Stimulated activated CD8-positive, alpha-beta memory T cell treated with anti-CD3 and anti-CD28 coated beads, Interleukin-2, amount 100 ng/mL, for 48 hours (primary cell): ENCODE measurements around the gene DDO.

Experiments
- DNase-seq, 2 donors: peaks; one replicate each; pipeline ENCODE4 v3.0.0-alpha.2; 2020; ENCODE audit warnings: low read depth in 2 of 2

Gene DDO, protein sequence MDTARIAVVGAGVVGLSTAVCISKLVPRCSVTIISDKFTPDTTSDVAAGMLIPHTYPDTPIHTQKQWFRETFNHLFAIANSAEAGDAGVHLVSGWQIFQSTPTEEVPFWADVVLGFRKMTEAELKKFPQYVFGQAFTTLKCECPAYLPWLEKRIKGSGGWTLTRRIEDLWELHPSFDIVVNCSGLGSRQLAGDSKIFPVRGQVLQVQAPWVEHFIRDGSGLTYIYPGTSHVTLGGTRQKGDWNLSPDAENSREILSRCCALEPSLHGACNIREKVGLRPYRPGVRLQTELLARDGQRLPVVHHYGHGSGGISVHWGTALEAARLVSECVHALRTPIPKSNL

DNA sequence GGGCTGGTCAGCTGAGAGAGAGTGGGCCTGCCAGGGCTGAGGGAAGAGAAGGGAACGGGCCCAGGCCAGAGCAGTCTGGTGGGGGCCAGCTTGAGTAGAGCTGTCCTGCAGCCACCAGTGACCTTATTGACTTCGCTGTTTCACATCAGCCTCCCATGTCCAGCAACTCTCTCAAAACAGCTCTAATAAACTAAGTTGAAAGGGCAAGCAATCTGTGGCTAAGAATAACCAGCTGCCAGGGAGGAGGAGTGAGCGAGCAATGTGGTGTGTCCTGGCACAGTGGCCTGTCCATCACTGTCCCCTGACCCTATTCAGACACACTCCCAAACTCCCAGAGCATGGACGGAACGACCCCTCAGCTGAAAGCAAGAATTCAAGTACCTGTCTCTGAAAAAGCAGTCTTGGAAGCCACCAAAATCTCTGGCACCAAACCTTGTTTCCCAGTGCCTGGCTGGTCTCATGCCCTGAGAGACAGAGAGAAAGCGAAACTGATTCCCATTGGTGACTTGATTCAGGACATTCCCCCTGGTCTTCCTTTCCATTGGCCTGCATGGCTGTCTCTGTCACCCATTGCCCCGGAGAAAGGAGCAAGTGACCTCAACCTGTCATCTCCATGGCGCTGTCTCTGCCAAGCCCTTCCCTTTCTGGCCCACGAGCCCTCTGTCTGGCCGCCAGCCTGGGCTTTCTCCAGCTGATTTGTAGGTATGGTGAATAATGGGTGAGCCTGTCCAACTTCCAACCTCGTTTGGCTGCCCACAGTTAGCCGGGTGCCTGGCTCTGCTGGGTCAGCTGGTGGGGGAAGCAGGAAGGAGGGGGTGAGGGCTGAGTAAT is at the start of gene DDO:
Gene DDO, minus strand, starts transcription at position 490 of the 831 bp plus-strand sequence. CDS start 2,113 bp downstream, outside the sequence.
- no peak for DNase-seq

DNA sequence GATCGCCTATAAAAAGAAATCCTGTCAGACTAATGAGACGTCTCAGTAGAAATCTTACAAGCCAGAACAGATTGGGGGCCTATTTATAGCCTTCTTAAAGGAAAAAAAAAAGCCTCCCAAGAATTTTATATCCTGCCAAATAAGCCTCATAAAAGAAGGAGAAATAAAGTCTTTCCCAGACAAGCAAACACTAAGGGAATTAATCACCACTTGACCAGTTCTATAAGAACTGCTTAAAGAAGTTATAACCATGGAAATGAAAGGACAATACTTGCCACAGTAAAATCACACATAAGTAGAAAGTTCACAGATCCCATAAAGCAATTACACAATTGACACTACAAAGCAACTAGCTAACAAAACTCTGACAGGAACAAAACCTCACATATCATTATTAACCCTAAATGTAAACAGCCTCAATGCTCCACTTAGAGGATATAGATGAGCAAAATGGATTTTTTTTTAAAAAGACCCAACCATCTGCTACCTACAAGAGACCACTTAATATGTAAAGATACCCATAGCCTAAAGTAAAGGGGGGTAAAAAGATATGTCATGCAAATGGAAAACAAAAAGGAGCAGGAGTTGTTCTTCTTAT is 47.6 kb upstream of the DDO start:
- no peak for DNase-seq

DNA sequence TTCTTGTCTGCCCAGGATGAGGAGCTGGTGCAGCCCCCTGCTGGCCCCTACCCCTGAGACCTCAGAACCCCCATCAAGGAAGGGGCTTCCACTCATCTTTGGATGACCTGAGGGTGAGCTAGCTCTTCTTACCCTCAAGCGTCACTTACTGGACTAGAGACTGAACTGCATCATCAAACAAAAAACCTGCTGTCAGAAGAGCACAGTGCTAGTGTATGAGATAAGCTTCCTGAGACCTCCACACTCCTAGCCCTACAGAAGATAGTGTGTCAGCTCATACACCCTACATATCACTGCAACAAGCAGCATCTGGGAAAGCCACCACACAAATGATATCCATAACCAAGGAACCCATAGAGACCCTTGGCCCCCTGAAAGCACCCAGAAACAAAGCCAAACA is 46.0 kb upstream of the DDO start:
- no peak for DNase-seq

DNA sequence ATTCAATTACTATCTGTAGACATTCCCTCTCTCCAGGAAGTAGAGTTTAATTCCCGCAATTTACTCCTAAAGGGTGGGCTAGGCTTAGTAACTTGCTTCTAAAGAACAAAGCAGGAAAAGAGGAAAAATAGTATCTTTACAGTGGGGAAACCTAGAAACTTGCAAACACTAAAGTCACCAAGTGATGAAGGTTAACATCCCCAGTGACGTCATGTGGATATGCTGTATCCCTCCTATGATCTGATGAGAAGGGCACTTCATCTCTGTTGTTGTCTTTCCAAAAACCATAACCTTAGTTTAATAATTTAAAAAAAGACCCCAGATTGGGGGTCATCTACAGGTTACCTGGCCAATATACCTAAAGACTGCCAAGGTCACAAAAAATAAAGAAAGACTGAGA is 43.8 kb upstream of the DDO start:
- DNase-seq, result no peak

DNA sequence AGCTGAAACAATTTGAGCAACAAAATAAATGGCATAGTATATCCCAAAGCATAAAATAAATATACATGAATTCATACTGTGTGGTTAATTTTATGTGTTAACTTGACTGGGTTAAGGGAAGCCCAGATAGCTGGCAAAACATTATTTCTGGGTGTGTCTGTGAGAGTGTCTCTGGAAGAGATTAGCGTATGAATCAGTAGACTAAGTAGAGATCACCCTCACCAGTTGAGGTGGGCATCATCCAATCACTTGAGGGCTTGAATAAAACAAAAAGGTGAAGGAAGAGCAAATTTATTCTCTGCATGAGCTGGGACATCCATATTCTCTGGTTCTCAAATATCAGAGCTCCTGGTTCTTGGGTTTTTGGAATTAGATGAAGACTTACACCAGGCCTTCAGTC is 43.1 kb upstream of the DDO start:
- DNase-seq, result no peak

DNA sequence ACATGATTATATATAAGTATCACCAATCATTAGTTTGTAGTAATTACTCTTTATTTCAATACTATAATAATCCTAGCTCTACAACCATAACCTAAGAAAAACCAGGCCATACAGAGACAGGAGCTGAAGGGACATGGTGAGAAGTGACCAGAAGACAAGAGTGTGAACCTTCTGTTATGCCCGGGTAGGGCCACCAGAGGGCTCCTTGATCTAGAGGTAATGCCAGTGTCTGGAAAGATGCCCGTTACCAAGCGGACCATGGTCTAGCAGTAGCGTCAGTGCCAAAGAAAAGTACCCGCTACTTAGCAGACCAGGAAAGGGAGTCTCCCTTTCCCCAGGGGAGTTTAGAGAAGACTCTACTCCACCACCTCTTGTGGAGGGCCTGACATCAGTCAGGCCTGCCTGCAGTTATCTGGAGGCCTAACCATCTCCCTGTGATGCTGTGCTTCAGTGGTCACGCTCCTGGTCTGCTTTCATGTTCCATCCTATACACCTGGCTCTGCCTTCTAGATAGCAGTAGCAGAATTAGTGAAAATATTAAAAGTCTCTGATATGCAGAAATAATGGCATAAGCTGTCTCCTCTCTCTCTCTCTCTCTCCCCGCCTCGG is 42.3 kb upstream of the DDO start:
- DNase-seq, result peak in 1 of 2 donors; percentile 26

DNA sequence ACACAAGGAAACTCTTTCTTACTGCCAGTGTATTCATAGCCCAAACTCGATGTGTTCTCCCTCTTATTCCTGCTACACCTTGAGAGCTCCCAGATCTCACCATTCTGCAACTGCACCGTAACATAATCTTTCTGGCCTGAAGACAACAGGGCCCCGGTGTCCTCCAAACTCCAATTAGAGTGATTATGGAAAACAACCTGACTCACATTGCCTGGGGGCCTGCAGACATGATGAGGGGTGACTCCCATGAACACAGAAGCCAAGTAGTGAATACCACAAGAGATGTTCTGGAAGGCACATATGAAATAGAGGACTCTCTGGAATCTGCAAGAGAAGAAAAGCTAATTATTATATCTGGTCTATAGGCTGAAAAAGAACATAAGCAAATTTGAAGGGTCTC is 41.3 kb upstream of the DDO start:
- no peak for DNase-seq

DNA sequence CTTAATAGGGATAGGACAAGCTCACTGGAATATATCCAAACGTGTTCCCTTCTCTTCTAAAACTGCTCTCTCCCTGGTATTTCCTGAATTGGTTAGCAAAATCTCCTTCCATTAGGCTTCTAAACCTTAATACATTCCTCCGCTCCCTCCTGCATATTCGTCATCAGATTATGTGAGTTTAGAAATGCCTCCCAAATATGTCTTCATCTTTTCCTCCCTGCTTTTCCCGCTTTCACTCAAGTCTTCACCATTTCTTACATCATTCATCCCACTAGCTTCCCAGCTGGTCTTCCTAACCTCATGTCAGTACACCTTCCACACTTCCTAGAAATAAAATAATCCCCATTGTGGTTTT is 34.1 kb upstream of the DDO start:
- no peak for DNase-seq

DNA sequence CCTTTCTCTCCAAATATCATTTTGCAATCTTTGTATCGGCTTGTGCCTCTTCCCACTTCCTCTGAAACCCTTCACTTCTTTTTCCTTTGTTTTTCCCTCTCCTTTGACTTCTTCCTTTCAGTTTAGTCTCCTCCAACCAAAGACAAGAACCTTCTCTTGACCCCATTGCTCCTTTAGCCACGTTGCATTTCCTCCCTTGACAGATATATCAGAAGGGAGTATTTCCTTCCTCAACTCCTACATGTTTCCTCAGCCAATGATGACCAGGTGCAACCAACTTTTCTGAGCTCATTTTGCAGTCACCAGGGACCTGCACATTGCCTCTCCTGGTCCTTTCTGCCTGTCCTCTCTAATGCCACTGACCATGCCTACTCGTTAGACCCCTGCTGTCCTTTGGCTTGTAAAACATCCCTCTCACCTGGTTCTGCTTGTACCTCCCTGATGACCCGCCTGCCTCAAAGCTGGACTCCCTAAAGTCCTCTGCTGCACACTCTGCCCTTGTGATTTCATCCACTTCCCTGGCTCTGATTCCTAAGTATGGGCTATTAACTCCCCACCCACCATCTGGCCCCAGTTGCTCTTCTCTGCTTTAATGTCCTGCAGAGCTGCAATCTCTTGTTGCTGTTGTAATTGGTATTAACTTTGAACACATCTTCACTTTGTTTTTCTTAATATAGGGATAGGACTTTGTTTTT is 33.6 kb upstream of the DDO start:
- DNase-seq, result no peak

DNA sequence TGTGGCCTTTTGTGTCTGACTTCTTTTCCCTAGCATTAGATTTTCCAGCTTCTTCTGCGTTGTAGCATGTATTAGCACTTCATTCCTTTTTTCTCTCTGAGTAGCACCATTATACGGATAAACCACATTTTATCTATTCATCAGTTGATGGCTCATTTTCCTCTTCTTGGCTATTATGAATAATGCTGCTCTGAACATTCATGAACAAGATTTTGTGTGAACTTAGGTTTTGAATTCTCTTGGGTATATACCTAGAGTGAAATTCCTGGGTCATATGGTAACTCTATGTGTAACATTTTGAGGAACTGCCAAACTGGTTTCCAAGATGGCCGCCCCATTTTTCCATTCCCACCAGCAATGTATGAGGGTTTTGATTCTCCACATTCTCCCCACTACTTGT is 32.4 kb upstream of the DDO start:
- no peak for DNase-seq

DNA sequence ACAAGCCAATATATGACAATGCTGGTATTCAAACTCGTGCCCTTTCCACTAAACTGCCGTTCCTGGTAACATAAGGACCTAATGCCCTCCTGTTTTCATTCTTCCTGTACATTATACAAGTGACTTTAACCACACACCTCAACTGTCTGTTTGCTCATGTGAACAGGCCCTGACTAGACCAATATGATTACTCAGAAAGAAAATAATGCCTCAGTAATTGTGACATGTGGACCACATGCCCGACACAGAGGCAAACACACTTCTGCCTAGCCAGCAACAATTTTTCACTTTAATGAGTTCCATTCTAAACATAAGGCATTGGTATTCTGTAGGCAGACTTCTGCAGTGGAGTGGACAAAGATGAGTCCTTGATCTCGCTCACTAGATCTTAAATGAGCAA is 31.0 kb upstream of the DDO start:
- DNase-seq, result no peak

DNA sequence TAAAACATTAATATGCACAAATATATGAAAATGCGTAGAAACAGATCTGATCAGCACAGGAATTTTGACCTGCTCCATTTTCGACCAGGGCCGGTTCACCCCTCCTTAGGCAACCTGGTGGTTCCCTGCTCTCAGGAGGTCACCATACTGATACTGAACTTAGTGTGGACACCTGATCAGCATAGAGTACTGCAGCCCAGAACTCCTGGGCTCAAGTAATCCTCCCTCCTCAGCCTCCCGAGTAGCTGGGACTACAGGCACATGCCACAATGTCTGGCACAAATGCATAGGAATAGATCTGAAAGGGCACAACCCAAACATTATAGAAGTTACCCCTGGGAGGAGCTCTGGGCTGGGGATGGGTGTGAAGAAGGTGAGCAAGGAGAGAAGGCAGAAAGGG is 24.7 kb upstream of the DDO start:
- DNase-seq, result no peak

DNA sequence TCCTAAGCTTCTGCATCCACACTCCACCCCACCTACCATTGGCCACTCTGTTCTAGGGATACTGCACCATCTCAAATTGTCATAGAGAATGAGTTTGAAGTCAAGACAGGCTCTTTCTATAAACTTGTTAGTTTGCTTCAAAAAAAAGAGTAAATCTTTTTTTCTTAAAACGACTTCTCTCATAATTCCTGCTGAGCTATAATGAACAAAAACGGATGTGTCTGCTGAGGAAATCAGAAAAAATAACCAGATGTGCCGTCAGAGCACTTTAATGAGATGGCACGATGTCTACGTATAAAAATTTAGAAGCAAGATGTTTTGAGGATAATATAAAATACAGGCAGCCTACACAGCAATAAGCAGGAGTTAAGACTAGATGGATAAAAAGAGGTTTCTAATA is 24.0 kb upstream of the DDO start:
- DNase-seq, result no peak

DNA sequence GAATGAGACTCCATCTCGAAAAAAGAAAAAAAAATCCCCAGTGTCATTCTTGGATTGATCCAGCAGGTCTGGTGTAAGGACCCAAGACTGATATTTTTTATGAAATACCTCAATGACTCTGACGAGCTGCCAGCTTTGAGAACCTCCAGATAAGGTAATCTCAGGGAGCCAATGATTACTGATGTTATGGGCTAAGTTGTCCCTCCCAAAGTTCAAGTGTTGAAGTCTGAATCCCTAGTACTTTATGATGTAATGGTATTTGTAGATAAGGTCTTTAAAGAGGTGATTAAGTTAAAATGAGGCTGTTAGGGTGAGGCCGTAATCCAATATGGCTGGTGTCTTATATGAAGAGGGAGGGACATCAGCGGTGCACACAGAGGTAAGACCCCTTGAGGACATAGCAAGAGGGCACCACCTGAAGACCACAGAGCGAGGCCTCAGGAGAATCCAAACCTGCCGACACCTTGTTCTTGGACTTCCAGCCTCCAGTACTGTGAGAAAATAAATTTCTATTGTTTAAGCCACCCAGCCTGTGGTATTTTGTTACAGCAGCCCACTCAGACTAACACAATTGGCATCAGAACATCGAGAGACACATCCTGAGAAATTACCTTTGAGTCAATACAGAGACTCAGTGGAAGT is 19.7 kb upstream of the DDO start:
- no peak for DNase-seq

DNA sequence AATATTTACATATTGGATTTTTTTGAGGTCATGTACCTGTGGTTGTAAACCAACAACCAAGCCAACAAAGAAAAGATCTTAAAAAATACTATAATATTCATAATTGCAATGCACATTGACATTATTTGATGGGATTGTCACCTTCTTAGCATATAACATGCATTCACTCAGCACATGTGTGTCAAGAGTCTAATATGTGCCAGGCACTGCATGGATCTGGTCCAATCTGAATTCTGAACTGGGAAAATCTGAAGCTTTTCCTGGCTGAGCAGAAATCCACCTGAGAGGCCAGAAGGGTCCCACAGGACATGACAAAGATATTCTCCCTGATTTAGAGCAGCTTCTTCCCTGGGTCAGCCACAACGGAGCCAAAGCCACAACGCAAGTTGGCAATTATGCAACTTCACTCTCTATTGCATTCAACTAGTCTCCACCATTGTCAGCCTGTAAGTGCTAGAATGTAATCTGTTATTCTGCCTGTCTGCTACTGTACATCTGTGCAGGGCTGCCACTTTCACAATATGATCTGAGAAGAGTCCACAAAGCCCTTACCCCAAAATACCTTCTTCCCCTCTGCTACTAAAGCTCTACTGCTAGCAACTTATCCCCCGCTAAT is 17.0 kb upstream of the DDO start:
- no peak for DNase-seq

DNA sequence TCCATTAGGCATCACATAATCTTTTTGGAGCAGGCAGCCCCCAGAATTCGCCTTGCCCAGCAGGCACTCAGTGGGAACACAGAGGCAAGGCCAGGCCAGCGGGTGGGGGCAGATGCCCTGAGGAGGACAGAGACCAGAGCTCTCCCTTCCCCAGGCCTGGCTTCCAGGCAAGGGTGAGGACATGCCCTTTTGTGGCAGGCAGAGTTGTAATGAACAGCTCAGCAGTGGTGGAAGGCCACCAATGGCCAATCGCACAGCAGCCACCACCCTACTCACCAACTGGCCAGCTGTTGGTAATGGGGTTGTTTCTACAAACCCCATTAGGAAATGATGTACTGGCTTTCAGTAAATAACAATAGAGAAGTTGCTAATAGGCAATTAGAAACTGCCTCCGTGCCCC is 15.4 kb upstream of the DDO start:
- no peak for DNase-seq

DNA sequence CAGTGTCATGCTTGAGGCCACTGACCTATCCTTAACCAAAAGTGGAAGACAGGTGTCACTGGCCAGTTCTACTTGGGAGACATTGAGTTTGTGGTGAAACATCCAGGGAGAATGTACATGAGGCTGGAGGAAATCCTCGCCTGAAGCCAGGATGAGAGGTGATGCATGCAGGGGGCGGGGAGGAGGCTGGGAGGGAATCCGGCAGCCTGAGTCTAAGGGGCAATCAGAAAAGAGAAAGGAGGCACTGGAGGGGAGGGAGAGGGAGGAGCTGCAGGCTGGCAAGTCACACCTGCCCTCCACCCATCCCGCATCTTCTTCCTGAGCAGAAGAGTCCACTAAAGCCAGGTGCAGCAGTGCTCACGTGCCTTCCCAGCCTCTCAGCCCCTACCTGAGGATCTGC is 14.9 kb upstream of the DDO start:
- DNase-seq, result no peak

DNA sequence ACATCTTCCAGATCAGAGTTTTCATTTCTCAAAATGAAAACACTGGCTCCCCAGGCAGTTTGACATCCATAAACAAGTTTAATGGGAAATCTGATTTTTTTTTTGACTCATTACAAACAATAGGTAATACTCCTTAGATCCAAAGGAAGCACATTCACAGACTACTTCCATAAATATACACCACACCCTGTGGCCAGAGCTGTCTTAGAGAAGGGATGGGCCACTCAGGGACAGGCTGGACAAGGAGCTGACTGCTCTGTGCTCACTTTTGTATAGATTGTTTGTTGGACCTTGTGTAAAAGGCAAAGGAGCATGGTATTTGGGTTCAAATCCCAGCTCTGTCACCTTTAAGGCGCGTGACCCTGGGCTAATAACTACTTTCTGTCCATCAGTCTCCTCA is 12.8 kb upstream of the DDO start:
- DNase-seq, result no peak

DNA sequence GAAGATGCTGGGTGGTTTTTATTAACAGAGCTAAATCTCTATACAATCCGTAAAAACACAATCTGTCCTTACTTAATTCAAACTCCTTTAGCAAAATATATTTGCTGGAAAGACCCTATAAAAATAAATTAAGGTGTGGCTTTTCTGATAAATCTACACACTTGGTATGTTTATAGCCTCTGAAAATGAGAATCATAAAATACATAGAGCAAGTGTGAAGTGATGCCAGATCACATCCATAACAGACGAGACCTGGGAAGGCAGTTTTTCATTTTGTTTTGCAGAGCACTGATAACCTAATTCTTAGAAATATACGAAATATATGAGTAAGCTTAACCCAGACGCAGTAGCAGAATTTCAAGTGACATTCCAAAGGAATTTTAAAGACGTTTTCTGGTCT is 10.4 kb upstream of the DDO start:
- DNase-seq, result no peak

DNA sequence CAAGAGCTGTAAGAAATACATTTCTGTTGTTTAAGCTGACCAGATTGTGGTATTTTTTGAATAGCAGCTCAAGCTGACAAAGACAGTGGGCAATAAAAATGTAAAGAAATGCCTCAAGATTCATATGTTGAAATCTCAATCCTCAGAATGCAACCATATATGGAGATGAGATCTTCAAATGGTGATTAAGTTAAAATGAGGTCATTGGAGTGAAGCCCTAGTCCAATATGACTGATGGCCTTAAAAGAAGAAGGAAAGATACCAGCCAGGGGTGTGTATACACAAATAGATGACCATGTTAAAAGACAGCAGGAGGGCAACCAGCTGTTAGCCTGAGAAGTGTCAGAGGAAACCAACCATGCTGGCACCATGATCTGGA is 7.1 kb upstream of the DDO start:
- DNase-seq, result no peak
